SK-N-MC (cell line): Measurements from ENCODE around the gene SLAMF1.

ENCODE experiments used
- EZH2 ChIP-seq: fragments of 200-600 bp; sonication (generic); IDR thresholded peaks from one replicate; pipeline ENCODE4 v1.6.1; 2017; ENCODE audit warnings: antibody characterized with exemption
- FOXP2 ChIP-seq: optimal IDR thresholded peaks from 2 replicates; pipeline ENCODE3; 2011; ENCODE audit warnings: mild to moderate bottlenecking, moderate library complexity; ENCODE audit not compliant: insufficient read depth; ENCODE audit errors: extremely low read length, control extremely low read depth
- POLR2AphosphoS5 ChIP-seq: IDR thresholded peaks from 2 replicates; pipeline ENCODE4 v1.6.1; 2012; ENCODE audit warnings: mild to moderate bottlenecking, low read depth, low read length, borderline replicate concordance

- TF ChIP-seq EZH2: no peak
- TF ChIP-seq POLR2AphosphoS5: no peak
- TF ChIP-seq FOXP2: no peak
Measured at GRCh38 chr1:160578175-160578524, 68.7 kb downstream of the SLAMF1 start.
